K562 (cell line): Measurements from ENCODE around the gene MGAT1. TPM values are rescaled to one million over a fixed set of nuclear protein-coding genes. Genes with fewer than 3 reads are reported as not detected.
"Not testable (repeated sequence)": the region's sequence is repeated elsewhere in the genome, so short reads cannot be mapped to it uniquely, and the experiment has no call there.

Source experiments
- BCOR ChIP-seq: fragments of 450-650 bp; IDR thresholded peaks from 2 replicates; pipeline ENCODE4 v1.6.1; 2016
- CBFA2T2 ChIP-seq: fragments of 450-650 bp; conservative IDR thresholded peaks from 2 replicates; pipeline ENCODE4 v1.6.1; 2017; ENCODE audit warnings: mild to moderate bottlenecking
- CTBP1 ChIP-seq: fragments of 450-650 bp; IDR thresholded peaks from 2 replicates; pipeline ENCODE4 v1.6.1; 2016; ENCODE audit warnings: borderline replicate concordance
- GATAD2B ChIP-seq: fragments of 450-650 bp; IDR thresholded peaks from 2 replicates; pipeline ENCODE4 v1.6.1; 2017; ENCODE audit warnings: mild to moderate bottlenecking, borderline replicate concordance
- KHSRP ChIP-seq: fragments of 450-650 bp; IDR thresholded peaks from 2 replicates; pipeline ENCODE4 v1.6.1; 2017
- L3MBTL2 ChIP-seq: fragments of 450-650 bp; IDR thresholded peaks from 2 replicates; pipeline ENCODE4 v1.6.1; 2016; ENCODE audit warnings: mild to moderate bottlenecking, moderate library complexity
- LEF1 ChIP-seq: fragments of 450-650 bp; IDR thresholded peaks from 2 replicates; pipeline ENCODE4 v1.6.1; 2016; ENCODE audit warnings: mild to moderate bottlenecking
- MBD2 ChIP-seq: sonication (generic); IDR thresholded peaks from 2 replicates; pipeline ENCODE4 v1.6.1; 2016; ENCODE audit warnings: low read depth, borderline replicate concordance
- NCOR1 ChIP-seq: fragments of 450-650 bp; IDR thresholded peaks from 2 replicates; pipeline ENCODE4 v1.6.1; 2016; ENCODE audit warnings: mild to moderate bottlenecking, moderate library complexity
- NEUROD1 ChIP-seq: fragments of 150-350 bp; IDR thresholded peaks from 2 replicates; pipeline ENCODE4 v1.6.1; 2014; ENCODE audit warnings: borderline replicate concordance, low read length, low read depth; ENCODE audit not compliant: partially characterized antibody
- NRF1 ChIP-seq, 2 experiments: fragments of 450-650 bp; IDR thresholded peaks in 1 of 2; conservative IDR thresholded peaks in 1 of 2; 2 replicates each; pipeline ENCODE4 v1.6.1; 2014; ENCODE audit warnings: mild to moderate bottlenecking in 2 of 2
- POLR2AphosphoS5 ChIP-seq: IDR thresholded peaks from 2 replicates; pipeline ENCODE4 v1.6.1; 2011; ENCODE audit warnings: mild to moderate bottlenecking, low read depth, low read length, moderate library complexity; ENCODE audit not compliant: control insufficient read depth, insufficient read depth
- RCOR1 ChIP-seq, 2 experiments: IDR thresholded peaks; 2 replicates each; pipeline ENCODE4 v1.6.1; 2012; ENCODE audit warnings: low read depth in 2 of 2, low read length in 2 of 2, borderline replicate concordance in 1 of 2, improper control_type of control experiment in 1 of 2
- RNF2 ChIP-seq: sonication (generic); IDR thresholded peaks from 2 replicates; pipeline ENCODE4 v1.6.1; 2016
- SMAD1 ChIP-seq: fragments of 150-350 bp; IDR thresholded peaks from 2 replicates; pipeline ENCODE4 v1.6.1; 2014; ENCODE audit warnings: low read length, low read depth; ENCODE audit not compliant: partially characterized antibody
- SMARCE1 ChIP-seq: fragments of 450-650 bp; IDR thresholded peaks from 2 replicates; pipeline ENCODE4 v1.7.1; 2016; ENCODE audit warnings: mild to moderate bottlenecking
- STAT5A ChIP-seq: IDR thresholded peaks from 2 replicates; pipeline ENCODE4 v1.6.1; 2012; ENCODE audit warnings: low read length, inconsistent platforms, borderline replicate concordance
- TOE1 ChIP-seq, 2 experiments: fragments of 450-650 bp in 1 of 2; sonication (generic) in 1 of 2; formaldehyde crosslinking in 1 of 2; IDR thresholded peaks; 2 replicates each; pipeline versions ENCODE4 v1.7.1 to v1.8.0; 2016 to 2022; ENCODE audit warnings: borderline replicate concordance in 2 of 2, mild to moderate bottlenecking in 2 of 2, antibody characterized with exemption in 1 of 2, inconsistent platforms in 1 of 2, low read depth in 1 of 2, missing genetic modification reagents in 1 of 2, moderate library complexity in 1 of 2
- ZBTB17 ChIP-seq: fragments of 450-650 bp; formaldehyde crosslinking; IDR thresholded peaks from 2 replicates; pipeline ENCODE4 v1.4.0; 2020; ENCODE audit warnings: mild to moderate bottlenecking
- ZBTB2 ChIP-seq: fragments of 450-650 bp; IDR thresholded peaks from 2 replicates; pipeline ENCODE4 v1.6.1; 2016; ENCODE audit warnings: antibody characterized with exemption
- ZFX ChIP-seq: sonication (generic); formaldehyde crosslinking; IDR thresholded peaks from 2 replicates; pipeline ENCODE4 v1.8.0; 2022; ENCODE audit warnings: mild to moderate bottlenecking, missing genetic modification reagents, moderate library complexity
- polyA plus RNA-seq, 8 experiments: library from polyadenylated mRNA; depleted of rRNA in 4 of 8; stranded (reverse) in 5 of 8; unstranded in 3 of 8; fragments of >200 nt; fragmentation: Nextera tagmentation in 2 of 8; fragmentation: Illumina TruSeq in 1 of 8; extraction: Ambion mirVana in 2 of 8; extraction: Trizol in 1 of 8; gene quantifications; 2 replicates each; pipeline versions ENCODE4 v1.2.1 to v1.2.3, GENCODE V29; 2011 to 2014; ENCODE audit warnings: inconsistent platforms in 1 of 8, missing spikeins in 1 of 8
- total RNA-seq, 7 experiments: library from RNA; depleted of rRNA in 6 of 7; stranded (reverse); fragments of >200 nt in 6 of 7; fragmentation: Illumina TruSeq in 2 of 7; extraction: Trizol in 2 of 7; gene quantifications; 2 replicates each; pipeline versions ENCODE4 v1.2.1 to v1.2.3, GENCODE V29; 2011 to 2021; ENCODE audit warnings: low replicate concordance in 1 of 7

The MGAT1 gene
- total and polyA plus RNA-seq, 9 of the 15 experiments (the other 6 are each of a cell fraction or from before 2014, with no cell fraction given): 3.9 to 82.7 (median 44.5) TPM

- TF ChIP-seq CBFA2T2 (peak; percentile 95), L3MBTL2 (peak; percentile 44; the same call in 1 of the 2 replicates), NEUROD1 (peak; percentile 35), BCOR (peak; percentile 45), TOE1 (IDR thresholded peaks at IDR 0.05; ENCODE audit: borderline replicate concordance) (peak; percentile 50; the same call in 1 of the 2 replicates), ZBTB17 (peak; percentile 95), ZFX (peak; percentile 68; the same call in 1 of the 2 replicates), NCOR1 (peak; percentile 94), STAT5A (peak; percentile 63; the same call in 1 of the 2 replicates), SMAD1 (peak; percentile 77), RNF2 (peak; percentile 58), CTBP1 (peak; percentile 51; the same call in 1 of the 2 replicates), NRF1 (conservative IDR thresholded peaks at IDR 0.05 in 1 of 2, IDR thresholded peaks at IDR 0.05 in 1 of 2) (0 out of 4 replicates have a peak, but pooled peaks have one; percentile 8 to 16), ZBTB2 (peak; percentile 62; the same call in 1 of the 2 replicates), POLR2AphosphoS5 (peak; percentile 56; the same call in 1 of the 2 replicates), GATAD2B (peak; percentile 93; the same call in 1 of the 2 replicates), KHSRP (0 out of 2 replicates have a peak, but pooled peaks have one; percentile 34), SMARCE1 (peak; percentile 92), MBD2 (peak; percentile 62; the same call in 1 of the 2 replicates), RCOR1 (IDR thresholded peaks at IDR 0.05; ENCODE audit: borderline replicate concordance in 1 of 2, low read depth in 2 of 2, low read length in 2 of 2) (peak in 1 of 2 experiments; percentile 50; a peak in 2 of 4 replicates), LEF1 (peak; percentile 73)
- TF ChIP-seq TOE1 (CRISPR knock-in tag; IDR thresholded peaks at IDR 0.05; ENCODE audit: borderline replicate concordance, low read depth): not testable (repeated sequence)
Measured at GRCh38 chr5:180781900-180782326, 20.7 kb downstream of the MGAT1 start (continued).
